ENCODE results near the gene CCDC127.
"Not testable (repeated sequence)": the region's sequence is repeated elsewhere in the genome, so short reads cannot be mapped to it uniquely, and the experiment has no call there.

The CCDC127 gene

DNA sequence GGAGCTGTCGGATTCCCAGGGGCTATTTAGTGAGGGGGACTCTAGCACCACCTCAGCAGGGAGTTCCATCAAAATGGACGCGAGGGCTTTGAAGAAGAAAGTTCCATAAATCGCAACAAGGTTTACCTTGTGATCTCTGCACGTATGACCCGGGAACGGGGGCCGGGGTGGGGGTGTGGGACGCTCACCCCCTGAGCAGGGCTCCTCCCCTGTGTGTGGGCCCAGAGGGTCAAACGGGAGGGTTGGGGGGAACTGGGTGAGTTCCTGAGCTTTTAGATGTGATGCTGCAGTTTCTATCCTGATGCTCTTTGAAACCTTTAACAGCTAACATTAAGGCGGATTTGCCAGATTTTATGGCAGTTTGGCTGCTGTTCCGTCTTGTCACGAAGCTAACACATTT is 45.5 kb downstream of the CCDC127 start:
- no peak for DNase-seq (ENCODE audit: low read depth)

DNA sequence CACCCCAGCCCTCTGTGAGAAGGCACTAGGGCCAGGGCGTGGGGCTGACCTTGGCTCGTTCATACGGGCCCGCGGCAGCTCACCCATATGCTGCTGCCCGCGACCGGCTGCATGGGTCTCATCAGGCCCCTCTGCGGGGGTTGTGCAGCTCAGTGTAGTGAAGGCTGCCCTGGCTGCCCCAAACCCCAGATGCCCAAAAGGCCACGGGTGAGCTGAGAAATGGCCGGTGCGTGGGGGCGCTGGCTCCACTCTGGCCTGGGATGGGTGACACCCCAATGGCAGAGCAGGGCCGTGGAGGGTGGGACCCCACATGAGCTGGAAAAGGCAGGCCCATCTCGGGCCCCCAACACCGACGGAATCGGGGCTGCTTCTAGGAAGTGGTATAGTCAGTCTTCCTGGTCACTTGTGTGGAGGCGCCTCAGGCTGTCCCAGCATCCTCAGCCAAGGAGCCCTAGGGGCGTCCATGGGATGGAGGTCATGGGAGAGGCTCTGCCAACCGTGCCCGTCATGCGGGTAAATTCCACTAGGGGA is 46.1 kb downstream of the CCDC127 start:
- DNase-seq (ENCODE audit: low read depth), result no peak

DNA sequence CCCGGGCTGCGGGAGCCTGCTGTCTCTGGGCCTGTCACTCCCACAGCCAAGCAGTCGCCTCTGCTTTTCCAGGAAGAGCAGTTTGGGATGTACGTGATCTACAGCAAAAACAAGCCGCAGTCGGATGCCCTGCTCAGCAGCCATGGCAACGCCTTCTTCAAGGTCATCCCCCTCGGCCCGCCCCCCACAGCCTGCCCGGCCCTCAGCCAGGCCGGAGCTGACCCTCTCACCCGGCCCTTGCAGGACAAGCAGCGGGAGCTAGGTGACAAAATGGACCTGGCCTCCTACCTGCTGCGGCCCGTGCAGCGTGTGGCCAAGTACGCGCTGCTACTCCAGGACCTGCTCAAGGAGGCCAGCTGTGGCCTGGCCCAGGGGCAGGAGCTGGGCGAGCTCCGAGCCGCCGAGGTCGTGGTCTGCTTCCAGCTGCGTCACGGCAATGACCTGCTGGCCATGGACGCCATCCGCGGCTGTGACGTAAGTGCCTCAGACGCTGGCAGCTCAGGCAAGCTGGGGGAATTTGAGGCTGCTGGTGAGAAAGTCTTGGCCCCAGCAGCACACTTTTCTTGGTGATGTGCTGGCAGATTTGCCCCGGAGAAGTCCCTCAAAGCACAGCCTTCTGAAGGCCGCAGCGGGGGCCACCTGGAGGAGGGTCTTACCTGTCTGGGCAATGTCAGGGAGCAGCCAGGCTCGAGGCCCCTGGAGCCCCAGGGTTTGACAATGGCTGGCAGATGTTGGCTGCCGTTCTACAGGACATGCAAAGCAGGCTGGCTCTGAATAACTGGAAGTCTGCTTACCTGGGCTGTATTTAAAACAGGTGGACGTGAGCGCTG is 46.8 kb downstream of the CCDC127 start:
- no peak for DNase-seq (ENCODE audit: low read depth)

DNA sequence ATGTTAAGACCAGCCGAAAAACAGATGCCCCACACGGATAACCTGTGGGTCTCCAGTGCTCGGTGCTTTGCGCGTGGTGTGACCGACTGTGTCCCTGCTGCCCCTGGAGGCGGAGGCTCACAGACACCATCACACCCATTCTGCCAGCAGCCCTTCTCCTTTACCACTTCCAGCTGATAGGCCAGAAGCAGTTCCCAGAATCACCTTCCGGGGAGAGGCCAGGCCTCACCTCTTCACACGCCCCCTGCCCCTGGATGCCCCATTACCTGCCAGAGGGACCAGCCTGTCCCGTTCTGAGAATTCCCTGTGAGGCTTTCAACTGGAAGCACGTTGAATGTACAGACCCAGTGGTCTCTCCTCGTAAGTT is 48.2 kb downstream of the CCDC127 start:
- DNase-seq (ENCODE audit: low read depth), result no peak

- DNase-seq (ENCODE audit: low read depth), result peak; percentile 80
Measured at GRCh38 chr5:169071-169727, 48.8 kb downstream of the CCDC127 start.

GRCh38 chr5:167982-168660 is 49.8 kb downstream of the CCDC127 start:
- DNase-seq (ENCODE audit: low read depth), result peak; percentile 95

GRCh38 chr5:167511-167910 is 50.4 kb downstream of the CCDC127 start:
- no peak for DNase-seq (ENCODE audit: low read depth)

GRCh38 chr5:166441-167372 is 51.2 kb downstream of the CCDC127 start:
- no peak for DNase-seq (ENCODE audit: low read depth)

DNA sequence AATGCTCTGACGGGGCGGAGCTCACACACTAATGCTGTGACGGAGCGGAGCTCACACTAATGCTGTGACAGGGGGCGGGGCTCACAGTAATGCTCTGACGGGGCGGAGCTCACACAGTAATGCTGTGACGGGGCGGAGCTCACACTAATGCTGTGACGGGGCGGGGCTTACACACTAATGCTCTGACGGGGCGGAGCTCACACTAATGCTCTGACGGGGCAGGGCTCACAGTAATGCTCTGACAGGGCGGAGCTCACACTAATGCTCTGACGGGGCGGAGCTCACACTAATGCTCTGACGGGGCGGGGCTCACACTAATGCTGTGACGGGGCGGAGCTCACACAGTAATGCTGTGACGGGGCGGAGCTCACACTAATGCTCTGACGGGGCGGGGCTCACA is 53.2 kb downstream of the CCDC127 start:
- not testable (repeated sequence) for DNase-seq (ENCODE audit: low read depth)

- no peak for DNase-seq (ENCODE audit: low read depth)
Measured at GRCh38 chr5:164244-164643, 53.7 kb downstream of the CCDC127 start.

DNA sequence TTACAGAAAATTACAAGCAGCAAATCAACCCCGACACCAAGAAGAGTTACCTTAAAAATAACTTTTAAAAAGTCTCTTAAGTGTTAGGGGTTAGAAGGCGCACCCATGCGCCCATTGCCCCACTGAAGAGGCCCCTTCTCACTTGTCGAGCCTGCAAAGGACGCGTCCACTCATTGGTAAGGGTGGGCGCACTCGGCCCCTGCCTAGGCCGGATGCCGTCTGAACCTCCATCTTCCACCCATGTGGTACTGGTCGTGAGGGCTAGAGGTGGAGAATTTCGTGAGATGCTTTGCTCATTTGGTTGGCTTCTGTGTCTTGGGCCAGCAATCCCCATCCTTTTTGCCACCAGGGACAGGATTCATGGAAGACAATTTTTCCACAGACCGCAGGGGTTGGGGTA is 54.1 kb downstream of the CCDC127 start:
- no peak for DNase-seq (ENCODE audit: low read depth)

DNA sequence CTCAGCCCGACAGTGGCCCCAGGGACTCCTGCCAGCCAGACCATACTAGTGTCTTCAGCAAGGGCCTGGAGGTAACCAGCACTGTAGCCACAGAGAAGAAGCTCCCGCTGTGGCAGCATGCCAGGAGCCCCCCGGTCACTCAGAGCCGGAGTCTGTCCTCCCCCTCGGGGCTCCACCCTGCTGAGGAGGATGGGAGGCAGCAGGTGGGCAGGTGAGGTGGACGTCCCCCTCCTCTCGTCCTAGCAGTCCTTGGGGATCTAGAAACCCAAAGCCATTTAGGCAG is 54.7 kb downstream of the CCDC127 start:
- DNase-seq (ENCODE audit: low read depth), result no peak

- DNase-seq (ENCODE audit: low read depth), result no peak
Measured at GRCh38 chr5:162565-163337, 55.2 kb downstream of the CCDC127 start.

DNA sequence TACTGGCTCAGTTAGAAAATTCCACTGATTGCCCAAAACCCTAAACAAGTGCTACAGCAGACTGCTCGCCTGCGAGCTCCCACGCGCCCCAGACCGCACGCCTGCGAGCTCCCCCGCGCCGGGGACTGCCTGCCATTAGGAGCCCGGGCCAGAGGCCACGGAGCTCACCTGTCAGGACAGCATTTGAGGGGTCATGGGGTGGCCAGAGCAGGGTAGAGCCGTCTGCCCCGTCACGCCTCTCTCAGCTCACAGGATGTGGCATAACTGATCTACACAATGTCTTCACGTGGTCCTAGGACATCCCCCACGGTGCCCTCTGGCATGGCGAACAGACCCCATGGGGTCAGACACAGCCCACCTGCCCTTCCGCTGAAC is 55.8 kb downstream of the CCDC127 start:
- DNase-seq (ENCODE audit: low read depth), result no peak

- DNase-seq (ENCODE audit: low read depth), result no peak
Measured at GRCh38 chr5:161803-162110, 56.2 kb downstream of the CCDC127 start.

GRCh38 chr5:160921-161802 is 56.8 kb downstream of the CCDC127 start:
- no peak for DNase-seq (ENCODE audit: low read depth)

DNA sequence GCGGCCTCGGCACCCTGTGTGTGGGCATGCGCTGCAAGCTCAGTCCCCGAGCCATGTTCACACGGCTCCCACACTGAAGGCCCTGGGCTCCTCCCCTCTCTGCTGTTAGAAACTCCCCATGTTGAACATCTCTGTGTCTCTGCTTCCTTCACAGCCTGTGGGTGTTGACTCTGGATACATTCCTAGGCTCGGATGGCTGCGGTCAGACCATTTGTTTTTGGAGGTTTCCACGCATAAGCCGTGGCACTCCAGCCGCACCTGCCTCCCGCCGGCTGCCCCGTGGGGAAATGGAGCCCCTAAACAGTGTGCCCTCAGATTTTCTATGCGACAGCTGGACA is 57.8 kb downstream of the CCDC127 start:
- no peak for DNase-seq (ENCODE audit: low read depth)

- no peak for DNase-seq (ENCODE audit: low read depth)
Measured at GRCh38 chr5:159448-160172, 58.3 kb downstream of the CCDC127 start.

- no peak for DNase-seq (ENCODE audit: low read depth)
Measured at GRCh38 chr5:158807-159447, 59.0 kb downstream of the CCDC127 start.
